Endothelial cell of umbilical vein (primary cell): ENCODE results near the gene FNDC1.

Experiments
- CTCF ChIP-seq, 2 donors: IDR thresholded peaks; 1 replicate in 1 of 2; 2 replicates in 1 of 2; pipeline ENCODE4 v1.5.1; 2011; ENCODE audit warnings: low read length in 2 of 2, mild to moderate bottlenecking in 2 of 2, moderate library complexity in 2 of 2, control low read depth in 1 of 2, inconsistent platforms in 1 of 2, low read depth in 1 of 2; ENCODE audit not compliant: insufficient read depth in 1 of 2; ENCODE audit errors: extremely low read depth in 1 of 2
- EZH2 ChIP-seq: IDR thresholded peaks from 2 replicates; pipeline ENCODE4 v1.6.1; 2012; ENCODE audit warnings: borderline replicate concordance, low read depth, mild to moderate bottlenecking, moderate library complexity, low read length, inconsistent platforms; ENCODE audit not compliant: severe bottlenecking
- FOS ChIP-seq: IDR thresholded peaks from 2 replicates; pipeline ENCODE4 v1.6.1; 2011; ENCODE audit warnings: mild to moderate bottlenecking, low read length, moderate library complexity, borderline replicate concordance; ENCODE audit not compliant: insufficient read depth
- GATA2 ChIP-seq: IDR thresholded peaks from 2 replicates; pipeline ENCODE4 v1.7.0; 2011; ENCODE audit warnings: low read depth, mild to moderate bottlenecking, moderate library complexity, mixed read lengths, low read length; ENCODE audit not compliant: insufficient read length, insufficient read depth
- JUN ChIP-seq: IDR thresholded peaks from 2 replicates; pipeline ENCODE4 v1.6.1; 2011; ENCODE audit warnings: borderline replicate concordance, low read depth; ENCODE audit not compliant: insufficient read length, insufficient read depth
- POLR2A ChIP-seq: IDR thresholded peaks from 2 replicates; pipeline ENCODE4 v1.6.1; 2012; ENCODE audit warnings: low read depth, mild to moderate bottlenecking, control low read depth, low read length
- POLR2AphosphoS5 ChIP-seq: IDR thresholded peaks from 2 replicates; pipeline ENCODE4 v1.6.1; 2012; ENCODE audit warnings: low read depth, mild to moderate bottlenecking, control low read depth, low read length, moderate library complexity; ENCODE audit not compliant: insufficient read depth
- TF ChIP-seq, protein P1 (sequence below): IDR thresholded peaks from 2 replicates; pipeline ENCODE4 v1.6.1; 2011; ENCODE audit not compliant: insufficient read depth, insufficient read length

GRCh38 chr6:159249752-159250151, 80.6 kb downstream of the FNDC1 start:
- TF ChIP-seq POLR2A: no peak
- TF ChIP-seq CTCF (IDR thresholded peaks at IDR 0.05; ENCODE audit: extremely low read depth in 1 of 2, insufficient read depth in 1 of 2, low read depth in 1 of 2, low read length in 2 of 2): no peak
- no peak for TF ChIP-seq EZH2
- TF ChIP-seq POLR2AphosphoS5: no peak
- TF ChIP-seq, protein P1, sequence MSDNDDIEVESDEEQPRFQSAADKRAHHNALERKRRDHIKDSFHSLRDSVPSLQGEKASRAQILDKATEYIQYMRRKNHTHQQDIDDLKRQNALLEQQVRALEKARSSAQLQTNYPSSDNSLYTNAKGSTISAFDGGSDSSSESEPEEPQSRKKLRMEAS: no peak
- TF ChIP-seq GATA2: no peak
- TF ChIP-seq JUN: no peak
- TF ChIP-seq FOS: no peak
